ENCODE results near the gene KLF18.

Gene KLF18

GRCh38 chr1:44100183-44100868 lies 41.1 kb downstream of the KLF18 start:
- no peak overlapping the region for H3K4me3 ChIP-seq (ENCODE audit: control insufficient read depth in 1 of 7, extremely low read depth in 1 of 7, insufficient read depth in 4 of 7, low read depth in 2 of 7, low read length in 6 of 7)
- H3K27me3 ChIP-seq (replicated peaks in 2 of 5; ENCODE audit: control insufficient read depth in 4 of 5, insufficient read depth in 5 of 5, low read length in 4 of 5) = no peaks in the 10 kb centered on the region
- peaks cover 0 to 3% (median 0%) of the 10 kb centered on the region in 5 experiments for H3K9me3 ChIP-seq (ENCODE audit: control extremely low read depth in 1 of 5, control insufficient read depth in 4 of 5, insufficient read depth in 2 of 5, low read depth in 1 of 5, low read length in 4 of 5)
- ChIA-PET POLR2A (no interaction called here), CTCF (no interaction called here)
- H3K27ac ChIP-seq (ENCODE audit: insufficient read depth in 1 of 2, low read depth in 1 of 2, low read length in 2 of 2, poor library complexity in 1 of 2, severe bottlenecking in 2 of 2) = no peak overlapping the region
- 100% methylated on average over 3 of the region's 9 CpGs for WGBS (ENCODE audit: insufficient coverage)
- H3K4me1 ChIP-seq (ENCODE audit: control extremely low read depth in 1 of 4, control insufficient read depth in 4 of 4, insufficient read depth in 4 of 4, low read length in 3 of 4) = no peaks in the 10 kb centered on the region
- H3K36me3 ChIP-seq (ENCODE audit: control insufficient read depth in 4 of 4, insufficient read depth in 4 of 4, low read length in 3 of 4) = no peaks in the 10 kb centered on the region
- DNase-seq = no peak

GRCh38 chr1:44094047-44094446 lies 47.4 kb downstream of the KLF18 start:
- DNase-seq = no peak
- no peaks in the 10 kb centered on the region for H3K27me3 ChIP-seq (replicated peaks in 2 of 5; ENCODE audit: control insufficient read depth in 4 of 5, insufficient read depth in 5 of 5, low read length in 4 of 5)
- H3K27ac ChIP-seq (ENCODE audit: insufficient read depth in 1 of 2, low read depth in 1 of 2, low read length in 2 of 2, poor library complexity in 1 of 2, severe bottlenecking in 2 of 2) = no peak overlapping the region
- ChIA-PET CTCF (interaction anchor here (1.0 to 1.6 kb wide), 5 partner anchors 10 to 500 kb away, joined by 3 to 5 read pairs (median 3); partner anchors contain the start of gene DMAP1), POLR2A (no interaction called here)
- no peak overlapping the region for H3K4me3 ChIP-seq (ENCODE audit: control insufficient read depth in 1 of 7, extremely low read depth in 1 of 7, insufficient read depth in 4 of 7, low read depth in 2 of 7, low read length in 6 of 7)
- H3K4me1 ChIP-seq (ENCODE audit: control extremely low read depth in 1 of 4, control insufficient read depth in 4 of 4, insufficient read depth in 4 of 4, low read length in 3 of 4) = no peaks in the 10 kb centered on the region
- H3K36me3 ChIP-seq (ENCODE audit: control insufficient read depth in 4 of 4, insufficient read depth in 4 of 4, low read length in 3 of 4) = no peaks in the 10 kb centered on the region
- no CpG with 5 or more reads among the region's 2 CpGs for WGBS (ENCODE audit: insufficient coverage)
- peaks cover 0 to 3% (median 0%) of the 10 kb centered on the region in 5 experiments for H3K9me3 ChIP-seq (ENCODE audit: control extremely low read depth in 1 of 5, control insufficient read depth in 4 of 5, insufficient read depth in 2 of 5, low read depth in 1 of 5, low read length in 4 of 5)

GRCh38 chr1:44090429-44091252 lies 50.8 kb downstream of the KLF18 start:
- DNase-seq = no peak
- no peaks in the 10 kb centered on the region for H3K36me3 ChIP-seq (ENCODE audit: control insufficient read depth in 4 of 4, insufficient read depth in 4 of 4, low read length in 3 of 4)
- ChIA-PET POLR2A (no interaction called here), CTCF (interaction anchor here (0.6 to 1.0 kb wide), 2 partner anchors 42 to 107 kb away, joined by 4 to 7 read pairs; no protein-coding TSS in a partner anchor)
- no peaks in the 10 kb centered on the region for H3K27me3 ChIP-seq (replicated peaks in 2 of 5; ENCODE audit: control insufficient read depth in 4 of 5, insufficient read depth in 5 of 5, low read length in 4 of 5)
- WGBS (ENCODE audit: insufficient coverage) = 89% methylated on average over 7 of the region's 10 CpGs
- no peaks in the 10 kb centered on the region for H3K4me1 ChIP-seq (ENCODE audit: control extremely low read depth in 1 of 4, control insufficient read depth in 4 of 4, insufficient read depth in 4 of 4, low read length in 3 of 4)
- no peaks in the 10 kb centered on the region for H3K9me3 ChIP-seq (ENCODE audit: control extremely low read depth in 1 of 5, control insufficient read depth in 4 of 5, insufficient read depth in 2 of 5, low read depth in 1 of 5, low read length in 4 of 5)
- no peak overlapping the region for H3K4me3 ChIP-seq (ENCODE audit: control insufficient read depth in 1 of 7, extremely low read depth in 1 of 7, insufficient read depth in 4 of 7, low read depth in 2 of 7, low read length in 6 of 7)
- H3K27ac ChIP-seq (ENCODE audit: insufficient read depth in 1 of 2, low read depth in 1 of 2, low read length in 2 of 2, poor library complexity in 1 of 2, severe bottlenecking in 2 of 2) = no peak overlapping the region

- Histone ChIP-seq H3K27ac (ENCODE audit: insufficient read depth in 1 of 2, low read depth in 1 of 2, low read length in 2 of 2, poor library complexity in 1 of 2, severe bottlenecking in 2 of 2) (no peak overlapping the region), H3K36me3 (ENCODE audit: control insufficient read depth in 4 of 4, insufficient read depth in 4 of 4, low read length in 3 of 4) (no peaks in the 10 kb centered on the region), H3K4me1 (ENCODE audit: control extremely low read depth in 1 of 4, control insufficient read depth in 4 of 4, insufficient read depth in 4 of 4, low read length in 3 of 4) (no peaks in the 10 kb centered on the region), H3K4me3 (ENCODE audit: control insufficient read depth in 1 of 7, extremely low read depth in 1 of 7, insufficient read depth in 4 of 7, low read depth in 2 of 7, low read length in 6 of 7) (no peak overlapping the region), H3K9me3 (ENCODE audit: control extremely low read depth in 1 of 5, control insufficient read depth in 4 of 5, insufficient read depth in 2 of 5, low read depth in 1 of 5, low read length in 4 of 5) (no peaks in the 10 kb centered on the region), H3K27me3 (replicated peaks in 2 of 5; ENCODE audit: control insufficient read depth in 4 of 5, insufficient read depth in 5 of 5, low read length in 4 of 5) (no peaks in the 10 kb centered on the region)
- DNase-seq = no peak
- POLR2A ChIA-PET = no interaction called here
- CTCF ChIA-PET = interaction anchor here (1.3 kb wide), 1 partner anchor 17 kb away, joined by 5 read pairs; no protein-coding TSS in a partner anchor
- WGBS (ENCODE audit: insufficient coverage) = 93% methylated on average over 13 of the region's 13 CpGs
Measured at GRCh38 chr1:44089371-44090048, 51.9 kb downstream of the KLF18 start.

Measured in common myeloid progenitor, CD34-positive (primary cell).